Keratinocyte (primary cell): Measurements from ENCODE around the gene KPNA3. TPM values are rescaled to one million over a fixed set of nuclear protein-coding genes. Genes with fewer than 3 reads are reported as not detected.

Experiments
- DNase-seq: peaks from one replicate; pipeline ENCODE4 v3.0.0-alpha.2; 2011; ENCODE audit warnings: low read depth, missing footprints, low spot score
- FAIRE-seq: peaks from 2 replicates; lab custom pipeline; 2011; peaks lifted over from hg19 to GRCh38; lab: Jason Lieb, UNC
- H2AFZ ChIP-seq: 2 replicates; pipeline ENCODE4 v1.6.0; 2012; ENCODE audit warnings: low read length, control low read depth, inconsistent platforms; ENCODE audit not compliant: control insufficient read depth
- H3K27ac ChIP-seq: 2 replicates; pipeline ENCODE4 v1.5.1; 2011; ENCODE audit warnings: low read length; ENCODE audit not compliant: control insufficient read depth, insufficient read depth
- H3K27me3 ChIP-seq: 3 replicates; pipeline ENCODE4 v1.6.0; 2011; ENCODE audit warnings: low read length; ENCODE audit not compliant: control insufficient read depth, insufficient read depth; ENCODE audit errors: extremely low read depth
- H3K36me3 ChIP-seq, 2 experiments: 2 replicates in 1 of 2; 3 replicates in 1 of 2; pipeline ENCODE4 v1.5.1; 2011; ENCODE audit warnings: low read length in 2 of 2, mild to moderate bottlenecking in 1 of 2; ENCODE audit not compliant: control insufficient read depth in 2 of 2, insufficient read depth in 2 of 2; ENCODE audit errors: extremely low read depth in 1 of 2
- H3K4me1 ChIP-seq: 3 replicates; pipeline ENCODE4 v1.5.1; 2011; ENCODE audit warnings: low read length; ENCODE audit not compliant: control insufficient read depth, insufficient read depth; ENCODE audit errors: extremely low read depth
- H3K4me2 ChIP-seq: 3 replicates; pipeline ENCODE4 v1.6.0; 2011; ENCODE audit warnings: low read depth, low read length; ENCODE audit not compliant: control insufficient read depth, insufficient read depth; ENCODE audit errors: extremely low read depth
- H3K4me3 ChIP-seq, 3 experiments: fragments of 200-600 bp in 1 of 3; sonication (generic) in 1 of 3; 2 replicates in 2 of 3; 3 replicates in 1 of 3; pipeline ENCODE4 v1.5.1; 2011 to 2016; ENCODE audit warnings: low read length in 3 of 3, mild to moderate bottlenecking in 3 of 3, control low read depth in 2 of 3, inconsistent platforms in 1 of 3, low read depth in 1 of 3, mixed read lengths in 1 of 3, mixed run types in 1 of 3, moderate library complexity in 1 of 3; ENCODE audit not compliant: control insufficient read depth in 2 of 3, insufficient read depth in 2 of 3; ENCODE audit errors: extremely low read depth in 1 of 3
- H3K79me2 ChIP-seq: 2 replicates; pipeline ENCODE4 v1.6.0; 2012; ENCODE audit warnings: low read length; ENCODE audit not compliant: control insufficient read depth, insufficient read depth
- H3K9ac ChIP-seq: 3 replicates; pipeline ENCODE4 v1.6.0; 2011; ENCODE audit warnings: low read length; ENCODE audit not compliant: control insufficient read depth, insufficient read depth; ENCODE audit errors: extremely low read depth
- H3K9me1 ChIP-seq: 3 replicates; pipeline ENCODE4 v1.6.0; 2011; ENCODE audit warnings: low read length; ENCODE audit not compliant: control insufficient read depth, insufficient read depth; ENCODE audit errors: extremely low read depth
- H3K9me3 ChIP-seq: 2 replicates; pipeline ENCODE4 v1.5.1; 2012; ENCODE audit warnings: low read depth, low read length; ENCODE audit not compliant: control insufficient read depth
- H4K20me1 ChIP-seq: 3 replicates; pipeline ENCODE4 v1.6.0; 2011; ENCODE audit warnings: low read length; ENCODE audit not compliant: control insufficient read depth, insufficient read depth; ENCODE audit errors: extremely low read depth
- EZH2 ChIP-seq: IDR thresholded peaks from one replicate; pipeline ENCODE4 v1.6.1; 2012; ENCODE audit warnings: inconsistent platforms, mild to moderate bottlenecking, low read length, moderate library complexity
- dilution Hi-C: fragments of 300-500 bp; cut with MboI; formaldehyde crosslinking; loops from one replicate; pipeline ENCODE4 v1.7.0; 2020; ENCODE audit warnings: low sequenced_read_pairs; ENCODE audit not compliant: extremely low pct_ligation_motif_present
- polyA plus RNA-seq, 5 experiments: library from polyadenylated mRNA; depleted of rRNA in 3 of 5; stranded (reverse) in 3 of 5; stranded (forward) in 1 of 5; unstranded in 1 of 5; fragments of >200 nt; gene quantifications; 1 replicate in 1 of 5; 2 replicates in 3 of 5; 3 replicates in 1 of 5; pipeline versions ENCODE4 v1.2.1 to v1.2.3, GENCODE V29; 2011 to 2012; ENCODE audit warnings: missing spikeins in 2 of 5, low read depth in 1 of 5, low replicate concordance in 1 of 5
- TF ChIP-seq, protein P1 (sequence below), 3 experiments: IDR thresholded peaks in 1 of 3; conservative IDR thresholded peaks in 1 of 3; optimal IDR thresholded peaks in 1 of 3; 2 replicates in 2 of 3; 3 replicates in 1 of 3; pipeline versions ENCODE3 to v1.5.1; 2011; ENCODE audit warnings: low read length in 3 of 3, mild to moderate bottlenecking in 3 of 3, moderate library complexity in 2 of 3, control low read depth in 1 of 3, inconsistent platforms in 1 of 3; ENCODE audit not compliant: insufficient read depth in 2 of 3; ENCODE audit errors: extremely low read depth in 1 of 3

KPNA3 gene
- polyA plus RNA-seq, 1 donor (not counting 4 experiments of a cell fraction or from before 2014, with no cell fraction given), result 37.3 TPM

DNA sequence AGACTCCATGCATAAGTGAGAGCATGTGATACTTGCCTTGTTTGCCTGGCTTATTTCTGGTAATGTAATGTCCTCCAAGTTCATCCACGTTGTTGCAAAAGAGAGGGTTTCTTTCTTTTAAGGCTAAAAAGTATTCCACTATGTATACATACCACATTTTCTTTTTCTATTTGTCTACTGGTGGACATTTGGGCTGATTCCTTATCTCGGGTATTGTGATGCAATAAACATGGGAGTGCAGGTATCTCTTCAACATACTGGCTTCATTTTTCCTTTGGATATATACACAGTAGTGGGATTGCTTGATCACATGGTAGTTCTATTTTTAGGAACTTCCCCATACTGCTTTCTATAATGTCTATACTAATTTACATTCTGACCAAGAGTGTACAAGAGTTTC is 51.6 kb downstream of the KPNA3 start:
- H3K36me3 ChIP-seq, result peaks cover 3 to 4% of the 10 kb centered on the region in 2 experiments
- FAIRE-seq, result no peak

DNA sequence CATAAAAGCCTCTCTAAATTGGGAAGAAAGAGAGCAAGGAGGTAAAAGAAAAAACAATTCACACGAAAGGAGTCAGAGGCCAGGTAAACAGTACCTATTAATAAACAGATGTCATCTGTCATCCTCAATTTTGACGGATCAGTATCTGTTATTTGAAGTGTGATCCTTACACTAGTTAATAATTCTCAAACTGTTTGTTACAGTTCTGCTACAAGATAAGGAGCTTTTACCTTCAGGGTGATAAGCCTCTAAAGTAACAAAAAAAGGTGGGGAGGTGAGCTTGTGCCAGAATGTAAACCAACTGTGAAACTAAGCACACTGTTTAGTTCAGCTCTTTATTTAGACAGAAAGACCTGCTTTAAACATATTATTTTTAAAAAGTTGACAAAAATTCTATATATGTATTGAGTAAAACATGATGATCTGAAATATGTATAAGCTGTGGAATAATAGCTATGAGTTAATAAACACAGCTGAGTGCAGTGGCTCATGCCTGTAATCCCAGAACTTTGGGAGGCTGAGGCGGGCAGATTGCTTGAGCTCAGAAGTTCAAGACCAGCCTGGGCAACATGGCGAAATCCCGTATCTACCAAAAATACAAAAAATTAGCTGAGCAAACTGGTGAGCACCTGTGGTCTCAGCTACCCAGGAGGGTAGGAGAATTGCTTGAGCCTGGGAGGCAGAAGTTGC is 52.8 kb downstream of the KPNA3 start:
- Histone ChIP-seq H3K4me1 (no peaks in the 10 kb centered on the region), H3K4me3 (no peak overlapping the region), H3K27ac (no peak overlapping the region), H3K27me3 (no peaks in the 10 kb centered on the region), H3K9ac (no peak overlapping the region), H3K9me3 (no peaks in the 10 kb centered on the region), H3K9me1 (no peaks in the 10 kb centered on the region), H4K20me1 (no peaks in the 10 kb centered on the region), H3K79me2 (no peaks in the 10 kb centered on the region), H2AFZ (no peak overlapping the region), H3K4me2 (no peak overlapping the region), H3K36me3 (peaks cover 3 to 4% of the 10 kb centered on the region in 2 experiments)
- DNase-seq (no peak), FAIRE-seq (no peak)
- dilution Hi-C loops, result no loop called here
- TF ChIP-seq, protein P1, sequence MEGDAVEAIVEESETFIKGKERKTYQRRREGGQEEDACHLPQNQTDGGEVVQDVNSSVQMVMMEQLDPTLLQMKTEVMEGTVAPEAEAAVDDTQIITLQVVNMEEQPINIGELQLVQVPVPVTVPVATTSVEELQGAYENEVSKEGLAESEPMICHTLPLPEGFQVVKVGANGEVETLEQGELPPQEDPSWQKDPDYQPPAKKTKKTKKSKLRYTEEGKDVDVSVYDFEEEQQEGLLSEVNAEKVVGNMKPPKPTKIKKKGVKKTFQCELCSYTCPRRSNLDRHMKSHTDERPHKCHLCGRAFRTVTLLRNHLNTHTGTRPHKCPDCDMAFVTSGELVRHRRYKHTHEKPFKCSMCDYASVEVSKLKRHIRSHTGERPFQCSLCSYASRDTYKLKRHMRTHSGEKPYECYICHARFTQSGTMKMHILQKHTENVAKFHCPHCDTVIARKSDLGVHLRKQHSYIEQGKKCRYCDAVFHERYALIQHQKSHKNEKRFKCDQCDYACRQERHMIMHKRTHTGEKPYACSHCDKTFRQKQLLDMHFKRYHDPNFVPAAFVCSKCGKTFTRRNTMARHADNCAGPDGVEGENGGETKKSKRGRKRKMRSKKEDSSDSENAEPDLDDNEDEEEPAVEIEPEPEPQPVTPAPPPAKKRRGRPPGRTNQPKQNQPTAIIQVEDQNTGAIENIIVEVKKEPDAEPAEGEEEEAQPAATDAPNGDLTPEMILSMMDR (optimal IDR thresholded peaks at IDR 0.05 in 1 of 3, IDR thresholded peaks at IDR 0.05 in 1 of 3, conservative IDR thresholded peaks at IDR 0.05 in 1 of 3; ENCODE audit: extremely low read depth in 1 of 3, insufficient read depth in 2 of 3, low read length in 3 of 3), result no peak
- TF ChIP-seq EZH2, result no peak

More for the DNA sequence above, 51.6 kb downstream of the KPNA3 start:
- H2AFZ ChIP-seq, result no peak overlapping the region
- TF ChIP-seq EZH2, result no peak
- TF ChIP-seq, protein P1 (optimal IDR thresholded peaks at IDR 0.05 in 1 of 3, IDR thresholded peaks at IDR 0.05 in 1 of 3, conservative IDR thresholded peaks at IDR 0.05 in 1 of 3; ENCODE audit: extremely low read depth in 1 of 3, insufficient read depth in 2 of 3, low read length in 3 of 3), result no peak
- dilution Hi-C loops, result no loop called here
- no peaks in the 10 kb centered on the region for H3K9me1 ChIP-seq
- no peaks in the 10 kb centered on the region for H3K27me3 ChIP-seq
- no peaks in the 10 kb centered on the region for H3K4me1 ChIP-seq
- no peaks in the 10 kb centered on the region for H3K79me2 ChIP-seq
- H3K9me3 ChIP-seq, result no peaks in the 10 kb centered on the region
- DNase-seq, result no peak
- no peak overlapping the region for H3K27ac ChIP-seq
- no peak overlapping the region for H3K4me3 ChIP-seq
- H3K9ac ChIP-seq, result no peak overlapping the region
- no peaks in the 10 kb centered on the region for H4K20me1 ChIP-seq
- no peak overlapping the region for H3K4me2 ChIP-seq
